SK-N-MC (cell line): ENCODE results near the gene ALOX5.
"Not testable (repeated sequence)": the region's sequence is repeated elsewhere in the genome, so short reads cannot be mapped to it uniquely, and the experiment has no call there.

Source experiments
- EZH2 ChIP-seq: fragments of 200-600 bp; sonication (generic); IDR thresholded peaks from one replicate; pipeline ENCODE4 v1.6.1; 2017; ENCODE audit warnings: antibody characterized with exemption
- FOXP2 ChIP-seq: optimal IDR thresholded peaks from 2 replicates; pipeline ENCODE3; 2011; ENCODE audit warnings: mild to moderate bottlenecking, moderate library complexity; ENCODE audit not compliant: insufficient read depth; ENCODE audit errors: extremely low read length, control extremely low read depth
- POLR2AphosphoS5 ChIP-seq: IDR thresholded peaks from 2 replicates; pipeline ENCODE4 v1.6.1; 2012; ENCODE audit warnings: mild to moderate bottlenecking, low read depth, low read length, borderline replicate concordance

GRCh38 chr10:45326864-45327263 lies 47.2 kb upstream of the ALOX5 start:
- not testable (repeated sequence) for TF ChIP-seq EZH2, POLR2AphosphoS5, FOXP2
